EH (cell line): ENCODE measurements around the gene MYOF.
"Not testable (repeated sequence)": the region's sequence is repeated elsewhere in the genome, so short reads cannot be mapped to it uniquely, and the experiment has no call there.

Experiments used
- DNase-seq: peaks from one replicate; pipeline ENCODE4 v3.0.0-alpha.2; 2015; ENCODE audit warnings: low read depth

MYOF gene

GRCh38 chr10:93457511-93457910, 24.6 kb downstream of the MYOF start:
- DNase-seq: no peak

GRCh38 chr10:93456480-93456879, 25.7 kb downstream of the MYOF start:
- peak; percentile 51 for DNase-seq

- no peak for DNase-seq
Observed at GRCh38 chr10:93454736-93455135, 27.4 kb downstream of the MYOF start.

- no peak for DNase-seq
Observed at GRCh38 chr10:93454146-93454545, 28.0 kb downstream of the MYOF start.

- DNase-seq: no peak
Observed at GRCh38 chr10:93452143-93452542, 30.0 kb downstream of the MYOF start.

- no peak for DNase-seq
Observed at GRCh38 chr10:93451244-93451947, 30.7 kb downstream of the MYOF start.

GRCh38 chr10:93447970-93448369, 34.2 kb downstream of the MYOF start:
- no peak for DNase-seq

GRCh38 chr10:93447019-93447418, 35.1 kb downstream of the MYOF start:
- no peak for DNase-seq

GRCh38 chr10:93445978-93446720, 36.0 kb downstream of the MYOF start:
- DNase-seq: peak; percentile 24

- DNase-seq: peak; percentile 98
Observed at GRCh38 chr10:93445097-93445960, 36.8 kb downstream of the MYOF start.

GRCh38 chr10:93443481-93443880, 38.7 kb downstream of the MYOF start:
- DNase-seq: no peak

GRCh38 chr10:93442721-93443120, 39.4 kb downstream of the MYOF start:
- not testable (repeated sequence) for DNase-seq

- peak; percentile 82 for DNase-seq
Observed at GRCh38 chr10:93440591-93441091, 41.5 kb downstream of the MYOF start.

- peak; percentile 41 for DNase-seq
Observed at GRCh38 chr10:93438613-93439253, 43.4 kb downstream of the MYOF start.

- DNase-seq: peak; percentile 87
Observed at GRCh38 chr10:93437946-93438612, 44.1 kb downstream of the MYOF start.

- peak; percentile 100 for DNase-seq
Observed at GRCh38 chr10:93437086-93437945, 44.8 kb downstream of the MYOF start.

GRCh38 chr10:93436591-93437085, 45.5 kb downstream of the MYOF start:
- DNase-seq: peak; percentile 98

- peak; percentile 75 for DNase-seq
Observed at GRCh38 chr10:93435621-93436397, 46.3 kb downstream of the MYOF start.

GRCh38 chr10:93434991-93435491, 47.1 kb downstream of the MYOF start:
- DNase-seq: peak; percentile 33
